BJ (cell line): Measurements from ENCODE around the gene CA6. TPM values are rescaled to one million over a fixed set of nuclear protein-coding genes. Genes with fewer than 3 reads are reported as not detected.
"Not testable (repeated sequence)": the region's sequence is repeated elsewhere in the genome, so short reads cannot be mapped to it uniquely, and the experiment has no call there.

Experiments
- CTCF ChIA-PET: fragments of 350-600 bp; formaldehyde crosslinking; extraction: SDS; loops from one replicate; lab custom pipeline; 2021; ENCODE audit warnings: antibody characterized with exemption, inconsistent platforms; lab: Yijun Ruan, JAX
- POLR2A ChIA-PET: fragments of 300-600 bp; sonication (Branson Sonifier 250); formaldehyde crosslinking; extraction: SDS; loops from one replicate; lab custom pipeline; 2021; ENCODE audit warnings: antibody characterized with exemption; lab: Charles Lee
- DNase-seq: peaks from one replicate; pipeline ENCODE4 v3.0.0-alpha.2; 2011; ENCODE audit warnings: low read depth
- H3K27me3 ChIP-seq: 2 replicates; pipeline ENCODE4 v1.6.0; 2011; ENCODE audit warnings: low read length; ENCODE audit not compliant: control insufficient read depth, insufficient read depth
- H3K36me3 ChIP-seq: 2 replicates; pipeline ENCODE4 v1.5.1; 2011; ENCODE audit warnings: low read length; ENCODE audit not compliant: control insufficient read depth, insufficient read depth
- H3K4me3 ChIP-seq: 2 replicates; pipeline ENCODE4 v1.5.1; 2011; ENCODE audit warnings: low read depth, mild to moderate bottlenecking, control low read depth, low read length
- CTCF ChIP-seq: IDR thresholded peaks from 2 replicates; pipeline ENCODE4 v1.5.1; 2011; ENCODE audit warnings: low read depth, mild to moderate bottlenecking, control low read depth, inconsistent platforms, low read length, moderate library complexity; ENCODE audit not compliant: insufficient read depth
- polyA plus RNA-seq: library from polyadenylated mRNA; depleted of rRNA; stranded (reverse); fragments of >200 nt; gene quantifications from 2 replicates; pipeline ENCODE4 v1.2.3, GENCODE V29; 2011

Gene CA6
- polyA plus RNA-seq, 1 experiment: not detected

DNA sequence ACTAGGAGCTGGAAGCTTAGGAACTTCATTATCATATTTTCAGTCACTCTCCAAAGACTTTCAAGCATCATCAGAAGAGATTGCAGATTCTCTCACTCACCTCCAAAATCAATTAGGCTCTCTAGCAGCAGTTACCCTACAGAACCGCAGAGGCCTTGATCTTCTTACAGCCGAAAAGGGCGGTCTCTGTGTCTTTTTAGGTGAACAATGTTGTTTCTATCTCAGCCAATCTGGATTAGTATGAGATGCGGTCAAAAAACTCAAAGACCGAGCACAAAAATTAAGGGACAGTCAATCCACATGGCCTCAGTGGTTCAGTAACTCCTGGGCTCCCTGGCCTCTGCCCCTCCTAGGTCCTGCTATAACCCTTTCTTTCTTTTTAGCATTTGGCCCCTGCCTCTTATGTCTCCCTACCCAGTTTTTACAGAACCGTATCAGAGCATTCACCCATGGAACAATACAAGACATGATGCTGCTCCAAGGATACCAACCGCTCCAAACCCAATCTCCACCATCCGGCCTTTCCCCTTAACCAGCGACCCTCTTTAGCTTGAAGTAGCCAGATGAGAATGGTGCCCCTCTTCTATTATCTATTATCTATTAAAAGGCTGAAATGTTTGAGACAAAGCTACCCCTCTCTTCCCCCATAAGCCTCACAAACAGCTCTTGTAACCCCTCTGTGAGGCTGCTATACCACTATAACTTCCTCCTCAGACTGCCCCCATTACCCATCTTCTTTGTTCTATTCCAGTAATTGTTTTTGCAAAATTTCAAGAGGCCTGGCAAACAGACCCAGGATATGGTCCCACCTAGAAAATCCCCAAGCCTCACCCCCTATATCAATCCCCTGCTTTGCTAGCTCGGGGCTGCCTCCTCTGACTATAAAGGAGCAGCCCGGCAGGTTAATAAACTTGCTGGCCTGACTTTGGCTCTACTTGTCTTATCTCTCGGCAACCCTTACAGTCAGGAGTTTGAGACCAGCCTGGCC lies 18.7 kb upstream of the CA6 start:
- H3K27me3 ChIP-seq: peaks cover 6% of the 10 kb centered on the region
- H3K36me3 ChIP-seq: no peaks in the 10 kb centered on the region
- POLR2A ChIA-PET: no interaction called here
- TF ChIP-seq CTCF: no peak
- H3K4me3 ChIP-seq: no peak overlapping the region
- no peak for DNase-seq
- CTCF ChIA-PET: interaction anchor here (0.8 to 1.9 kb wide), 2 partner anchors 9 to 61 kb away, joined by 3 to 12 read pairs; no protein-coding TSS in a partner anchor

DNA sequence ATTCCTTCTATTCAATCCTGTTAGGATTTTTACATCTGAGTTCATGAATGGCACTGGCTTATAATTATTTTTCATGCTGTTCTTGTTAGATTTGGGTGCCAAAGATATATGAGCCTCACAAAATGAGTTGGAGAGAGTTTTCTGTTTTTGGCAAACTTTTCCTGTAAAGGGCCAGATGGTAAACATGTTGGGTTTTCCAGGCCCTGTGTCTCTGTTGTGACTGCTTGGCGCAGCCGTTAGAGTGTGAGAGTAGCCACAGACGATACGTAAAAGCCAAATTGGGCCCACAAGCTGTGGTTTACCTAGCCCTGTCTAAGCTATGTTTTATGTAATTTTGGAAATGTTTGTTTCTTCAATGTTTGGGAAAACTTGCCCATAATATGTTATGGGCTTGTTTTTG lies 15.6 kb upstream of the CA6 start:
- H3K4me3 ChIP-seq: no peak overlapping the region
- no peak for TF ChIP-seq CTCF
- POLR2A ChIA-PET: no interaction called here
- H3K27me3 ChIP-seq: peaks cover 4% of the 10 kb centered on the region
- CTCF ChIA-PET: interaction anchor here (1.0 to 2.3 kb wide), 2 partner anchors 170 to 171 kb away, joined by 3 to 8 read pairs; no protein-coding TSS in a partner anchor
- no peak for DNase-seq
- no peaks in the 10 kb centered on the region for H3K36me3 ChIP-seq

- H3K27me3 ChIP-seq, POLR2A ChIA-PET, DNase-seq, H3K36me3 ChIP-seq, H3K4me3 ChIP-seq: not testable (repeated sequence)
- CTCF ChIA-PET: interaction anchor here (0.8 to 1.4 kb wide), 4 partner anchors 22 to 68 kb away, joined by 3 to 5 read pairs (median 3); no protein-coding TSS in a partner anchor
Observed at GRCh38 chr1:8937051-8937450, 8.6 kb upstream of the CA6 start.

DNA sequence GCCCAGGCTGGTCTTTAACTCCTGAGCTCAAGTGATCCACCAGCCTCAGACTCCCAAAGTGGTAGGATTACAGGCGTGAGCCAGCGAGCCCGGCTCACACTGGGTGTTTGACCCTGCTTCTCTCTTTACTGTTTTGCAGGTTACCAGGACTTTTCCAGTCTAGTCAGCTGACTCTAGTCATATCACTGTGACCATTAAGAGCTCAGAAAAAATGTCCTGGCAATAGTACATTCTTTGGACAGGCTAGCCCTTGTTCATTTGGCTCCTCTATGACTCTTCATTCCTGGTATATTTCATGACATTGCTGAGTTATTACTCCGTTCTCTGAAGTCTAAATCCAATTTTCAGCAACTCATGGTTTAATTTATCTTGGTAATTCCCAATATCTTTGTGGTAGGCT lies 8.0 kb upstream of the CA6 start:
- ChIA-PET CTCF (interaction anchor here (0.6 to 2.1 kb wide), 6 partner anchors 18 to 883 kb away, joined by 3 to 7 read pairs (median 3); no protein-coding TSS in a partner anchor), POLR2A (no interaction called here)
- no peak for DNase-seq
- no peak for TF ChIP-seq CTCF
- Histone ChIP-seq H3K4me3 (no peak overlapping the region), H3K27me3 (no peaks in the 10 kb centered on the region), H3K36me3 (no peaks in the 10 kb centered on the region)

DNA sequence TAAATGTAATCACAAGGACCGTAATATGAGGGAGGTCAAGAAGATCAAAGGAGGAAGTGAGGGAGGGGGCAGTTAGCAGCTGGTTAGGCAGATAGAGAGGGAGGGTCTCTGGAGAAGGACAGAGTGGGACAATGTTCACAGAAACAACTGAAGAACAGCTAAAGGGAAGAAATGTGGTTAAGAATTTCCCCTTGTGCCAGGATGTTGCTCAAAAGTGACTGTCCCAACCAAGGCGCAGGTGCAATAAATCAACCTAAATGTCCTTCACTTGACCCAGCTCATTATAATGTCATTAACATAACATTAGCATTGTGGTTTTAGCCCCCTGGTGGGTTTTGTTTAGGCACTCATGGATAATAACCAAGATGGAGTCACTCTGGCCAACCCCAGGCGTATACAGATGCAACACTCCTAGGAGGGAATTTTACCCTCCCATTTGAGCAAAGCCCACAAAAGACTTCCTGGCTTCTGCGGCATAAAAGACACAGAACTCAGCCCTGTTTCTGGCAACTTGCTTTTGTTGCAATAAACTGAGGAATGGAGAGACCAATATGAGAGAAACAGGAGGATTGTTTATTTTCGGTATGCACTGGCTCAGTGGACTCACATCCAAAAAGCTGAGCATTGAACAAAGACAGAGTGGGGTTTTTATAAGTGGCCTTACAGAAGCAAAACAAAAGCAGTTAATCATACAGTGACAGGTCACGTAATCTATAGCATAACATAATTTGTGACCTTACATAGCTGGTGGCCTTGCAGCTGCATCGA lies 7.3 kb upstream of the CA6 start:
- no peaks in the 10 kb centered on the region for H3K36me3 ChIP-seq
- no peak for DNase-seq
- ChIA-PET POLR2A (no interaction called here), CTCF (interaction anchor here (0.9 to 2.4 kb wide), 4 partner anchors 19 to 163 kb away, joined by 3 to 13 read pairs (median 6); no protein-coding TSS in a partner anchor)
- no peak for TF ChIP-seq CTCF
- H3K4me3 ChIP-seq: no peak overlapping the region
- H3K27me3 ChIP-seq: no peaks in the 10 kb centered on the region
